HUDEP-2 (cell line): ENCODE measurements around the gene ABCD1.
A peak's percentile ranks its signal among the peaks of the same experiment; 100 is the strongest.
"Not testable (repeated sequence)": the region's sequence is repeated elsewhere in the genome, so short reads cannot be mapped to it uniquely, and the experiment has no call there.

Source experiments
- DNase-seq, 76 experiments: peaks; one replicate each; lab custom pipeline; 2025; ENCODE audit not compliant: unreplicated experiment in 76 of 76; lab: John Stamatoyannopoulos, UW

The ABCD1 gene

DNA sequence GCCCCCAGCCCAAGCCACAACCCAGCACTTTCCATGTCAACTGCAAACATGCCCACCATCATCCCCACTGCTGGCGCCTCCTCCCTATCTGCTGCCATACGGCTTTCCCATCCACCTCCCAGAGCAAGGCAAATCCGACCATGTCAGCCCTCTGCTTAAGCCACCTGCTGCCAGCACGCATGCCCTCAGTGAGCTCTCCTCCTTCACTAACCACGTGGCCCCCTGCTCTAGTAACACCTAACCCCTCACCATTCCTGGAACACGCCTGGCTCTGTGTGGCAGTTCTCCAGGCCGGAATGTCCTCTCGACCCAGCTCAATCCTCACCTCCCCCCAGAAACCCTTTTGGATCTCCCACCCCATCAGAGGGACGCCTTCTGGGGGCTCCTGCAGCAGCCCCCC is 17.9 kb upstream of the ABCD1 start:
- DNase-seq, result no peak

DNA sequence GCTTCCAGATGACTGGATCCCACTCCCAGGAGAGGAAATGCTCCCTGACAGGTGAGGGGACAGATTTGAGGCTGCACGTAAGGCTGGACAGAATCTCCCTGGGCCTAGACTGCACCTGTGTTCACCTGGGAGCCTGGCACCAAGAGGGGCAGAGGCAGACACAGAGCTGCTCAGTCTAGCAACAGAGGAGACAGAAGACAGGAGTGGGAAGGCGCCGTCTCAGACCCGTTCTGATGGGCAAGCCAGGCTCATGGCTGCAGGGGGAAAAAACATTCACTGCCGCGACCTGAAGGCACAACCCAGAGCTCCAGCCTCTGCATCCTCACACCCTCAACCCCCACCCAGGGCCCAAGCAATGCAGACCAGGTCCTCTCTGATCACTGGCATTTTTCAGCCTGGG is 17.2 kb upstream of the ABCD1 start:
- no peak for DNase-seq

DNA sequence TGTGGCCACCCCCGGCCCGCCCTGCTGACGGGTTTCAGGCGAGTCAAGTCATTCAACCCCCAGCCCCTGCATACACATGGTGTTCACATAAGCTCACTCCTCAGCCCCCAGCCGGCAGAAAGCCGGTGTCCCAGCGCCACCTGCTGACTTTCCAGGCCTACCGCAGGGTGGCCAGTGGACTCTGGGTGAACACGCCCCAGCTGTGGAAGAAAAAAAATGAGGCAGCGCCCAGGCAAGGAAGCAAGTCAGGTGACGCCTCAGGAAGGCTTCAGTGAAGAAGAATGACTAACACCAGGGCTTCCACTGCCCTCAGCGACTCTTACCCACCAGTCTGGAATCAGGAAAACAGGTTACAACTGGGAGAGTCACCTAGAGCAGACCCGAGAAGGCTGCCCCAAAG is 16.2 kb upstream of the ABCD1 start:
- DNase-seq, result peak in 72 of 76 experiments; percentile 5 to 78 (median 56)

DNA sequence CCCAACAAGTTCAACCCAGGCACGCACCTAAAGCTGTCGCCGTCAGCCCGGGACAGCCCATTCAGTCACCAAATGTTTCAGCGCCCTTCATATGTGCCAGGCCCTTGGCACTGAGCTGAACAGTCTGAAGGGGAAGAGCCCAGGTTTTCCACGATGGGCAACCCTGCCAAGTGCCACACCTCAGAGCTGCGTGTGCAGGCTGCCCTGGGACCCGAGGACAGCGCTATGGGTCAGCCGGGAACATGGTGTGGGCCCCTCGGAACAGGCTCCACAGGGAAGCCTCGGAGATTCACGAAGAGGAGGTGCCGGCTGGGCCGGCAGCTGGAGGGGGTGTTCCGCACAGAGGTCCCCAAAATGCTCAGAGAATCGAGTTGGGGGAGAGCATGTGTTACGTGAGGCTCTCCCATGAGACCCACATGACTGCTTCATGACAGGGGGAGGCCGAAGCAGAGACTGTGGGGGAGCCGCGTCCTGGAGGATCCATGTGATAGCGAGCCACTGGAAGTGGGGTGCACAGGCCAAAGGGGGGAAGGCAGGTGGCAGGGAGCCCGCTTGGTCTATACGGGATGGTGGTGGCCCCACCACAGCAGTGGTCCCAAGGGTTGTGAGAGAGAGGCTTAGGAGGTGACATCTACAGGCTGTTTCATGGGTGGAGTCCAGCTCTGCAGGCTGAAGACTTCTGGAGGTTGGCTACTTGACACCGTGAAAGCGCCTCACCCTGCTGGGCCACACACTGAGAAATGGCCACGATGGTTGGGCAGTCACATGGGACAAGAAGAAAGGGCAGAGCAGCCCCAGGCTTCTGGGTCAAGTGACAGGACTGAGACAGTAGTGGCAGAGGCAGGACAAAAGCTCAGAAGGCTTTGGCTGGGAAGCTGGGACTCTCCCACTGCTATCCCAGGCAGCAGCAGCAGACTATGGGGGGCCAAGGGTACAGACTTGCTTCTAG is 14.7 kb upstream of the ABCD1 start:
- no peak for DNase-seq

DNA sequence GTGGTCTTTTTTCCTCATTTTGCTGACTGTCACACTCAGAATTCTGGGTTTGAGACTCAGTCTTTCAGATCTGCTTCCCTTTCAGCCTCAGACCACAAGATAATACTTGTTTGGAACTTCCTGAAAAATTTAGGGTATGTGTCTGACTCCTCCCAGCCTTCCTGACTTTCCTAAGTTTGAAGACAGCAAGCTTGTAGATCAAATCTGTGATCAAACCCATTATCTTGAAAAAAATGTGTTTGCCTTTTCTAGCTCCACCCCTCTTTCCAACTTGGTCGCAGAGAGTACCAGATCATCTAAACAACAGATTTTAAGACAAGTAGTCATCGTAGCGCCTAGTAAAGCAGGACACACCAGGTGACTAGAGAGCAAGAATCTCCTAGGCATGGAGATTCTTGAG is 10.4 kb upstream of the ABCD1 start:
- no peak for DNase-seq

DNA sequence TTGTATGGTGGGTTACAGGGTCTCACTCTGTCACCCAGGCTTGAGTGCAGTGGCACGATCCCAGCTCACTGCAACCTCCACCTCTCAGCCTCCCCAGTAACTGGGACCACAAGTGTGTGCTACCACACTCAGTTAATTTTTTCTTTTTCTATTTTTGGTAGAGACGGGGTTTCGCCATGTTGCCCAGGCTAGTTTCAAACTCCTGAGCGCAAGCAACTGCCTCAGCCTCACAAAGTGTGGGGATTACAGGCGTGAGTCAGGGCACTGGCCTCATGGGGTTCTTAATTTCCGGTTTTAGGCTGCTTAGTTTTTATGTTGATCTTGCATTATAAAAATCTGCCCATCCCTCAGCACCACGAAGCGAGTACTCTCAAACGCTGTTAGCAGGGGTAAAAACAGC is 7.2 kb upstream of the ABCD1 start:
- no peak for DNase-seq

DNA sequence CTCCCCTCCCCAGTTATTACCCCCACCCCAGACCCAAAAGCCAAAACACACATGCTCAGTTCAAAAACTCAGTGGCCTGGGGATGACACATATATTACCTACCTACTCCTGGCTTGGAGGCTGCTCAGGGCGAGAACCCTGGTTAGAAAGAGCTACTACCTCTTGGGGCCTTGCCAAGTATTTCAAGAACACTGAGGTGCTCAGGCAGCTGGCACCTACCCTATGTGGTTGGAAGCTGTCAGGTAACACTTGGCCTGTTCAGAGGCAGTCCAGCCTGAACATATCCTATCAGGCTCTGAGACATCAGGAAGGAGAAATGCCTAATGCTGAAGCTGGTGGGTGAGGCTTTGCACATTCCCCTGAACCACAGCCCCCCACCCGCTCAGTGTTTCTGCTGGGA is 5.4 kb upstream of the ABCD1 start:
- DNase-seq, result no peak

DNA sequence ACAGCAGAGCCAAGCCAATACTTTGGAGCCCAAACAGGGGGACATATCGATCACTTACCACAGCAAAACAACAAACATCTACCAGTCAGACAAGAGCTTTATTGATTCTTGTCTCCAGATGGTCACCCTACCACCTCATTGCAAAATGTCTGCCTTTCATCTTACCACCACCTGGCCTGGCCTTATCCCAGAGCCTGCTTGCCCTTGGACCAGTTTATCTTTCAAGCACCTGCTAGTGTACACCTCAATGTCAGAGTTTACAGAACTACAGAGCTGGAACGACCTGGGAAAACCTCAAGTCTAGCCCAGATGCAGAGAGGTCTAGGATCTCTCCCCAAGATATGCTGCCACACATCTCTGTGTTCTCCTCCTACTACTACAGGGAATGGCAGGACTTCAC is 5.0 kb upstream of the ABCD1 start:
- no peak for DNase-seq

DNA sequence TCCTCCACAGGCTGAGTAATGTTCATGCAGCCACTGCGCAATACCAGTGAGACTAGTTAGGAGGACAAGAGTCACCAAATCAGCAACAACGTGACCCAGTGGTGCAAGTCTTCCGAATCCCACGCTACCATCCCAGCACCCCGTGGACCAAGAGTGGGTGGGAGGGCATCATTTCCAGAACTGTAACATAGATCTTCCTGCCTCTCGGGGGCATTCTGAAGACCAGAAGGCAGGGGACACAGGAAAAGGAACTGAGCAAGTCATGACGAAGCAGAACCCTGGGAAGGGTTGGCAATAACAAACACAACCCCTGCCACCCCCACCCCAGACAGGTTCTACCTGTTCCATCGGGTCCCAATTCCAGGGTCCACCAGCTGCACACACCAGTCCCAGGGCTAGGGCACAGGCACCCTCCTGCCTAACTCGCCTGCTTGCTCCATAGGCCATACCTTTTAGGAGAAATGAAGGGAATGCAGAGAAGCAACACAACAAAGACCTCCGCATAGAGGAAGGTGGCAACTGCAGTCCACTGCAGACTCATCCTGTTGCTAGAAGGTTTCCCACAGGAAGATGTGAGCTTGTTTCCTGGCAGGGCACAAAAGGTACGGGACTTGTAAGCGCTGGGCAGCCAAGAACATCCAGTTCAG is 1.8 kb upstream of the ABCD1 start:
- DNase-seq, result no peak

DNA sequence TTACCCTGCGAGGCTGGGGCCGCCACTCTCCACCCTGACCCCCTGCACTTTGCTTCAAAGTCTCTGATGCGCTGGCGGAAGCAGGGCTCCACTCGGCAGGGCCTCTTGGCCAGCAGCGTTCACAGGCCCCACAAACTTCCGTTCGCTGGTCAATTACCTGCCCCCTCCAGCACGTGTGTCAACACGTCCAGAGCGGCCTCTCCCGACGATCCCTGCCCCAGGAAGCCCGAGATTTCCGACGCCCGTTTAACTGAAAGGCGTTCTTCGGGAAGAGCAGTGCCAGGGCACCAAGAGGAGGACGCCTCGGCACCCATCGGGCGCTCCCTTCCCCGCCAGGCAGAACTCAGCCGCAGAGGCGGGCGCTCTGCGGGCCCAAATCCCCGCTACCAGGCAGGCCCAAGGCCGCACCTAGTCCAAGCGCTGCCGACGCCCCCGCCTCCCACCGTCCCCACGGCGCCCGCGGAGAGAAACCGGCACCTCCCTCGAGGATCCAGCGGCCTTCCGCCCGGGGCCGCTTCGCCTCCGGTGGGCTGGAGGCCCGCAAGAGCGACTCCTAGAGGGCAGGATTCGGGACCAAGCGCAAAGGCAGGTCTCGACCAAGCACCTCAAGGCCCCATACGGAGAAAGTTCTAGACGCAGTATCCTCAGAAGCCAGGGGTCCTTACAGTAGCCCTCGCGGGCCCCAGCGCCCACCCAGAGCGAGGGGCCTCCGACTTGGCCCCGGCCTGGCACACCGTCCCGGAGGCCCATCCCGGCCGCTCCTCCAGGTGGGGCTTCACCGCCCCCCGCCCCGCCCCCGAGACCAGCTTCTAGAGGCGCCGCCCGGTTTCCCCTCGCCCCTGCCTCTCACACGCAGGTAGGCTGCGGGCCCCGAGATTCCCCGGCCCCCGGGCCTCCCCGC is 1.1 kb upstream of the ABCD1 start:
- DNase-seq, result peak in 48 of 76 experiments; percentile 0 to 66 (median 32)

DNA sequence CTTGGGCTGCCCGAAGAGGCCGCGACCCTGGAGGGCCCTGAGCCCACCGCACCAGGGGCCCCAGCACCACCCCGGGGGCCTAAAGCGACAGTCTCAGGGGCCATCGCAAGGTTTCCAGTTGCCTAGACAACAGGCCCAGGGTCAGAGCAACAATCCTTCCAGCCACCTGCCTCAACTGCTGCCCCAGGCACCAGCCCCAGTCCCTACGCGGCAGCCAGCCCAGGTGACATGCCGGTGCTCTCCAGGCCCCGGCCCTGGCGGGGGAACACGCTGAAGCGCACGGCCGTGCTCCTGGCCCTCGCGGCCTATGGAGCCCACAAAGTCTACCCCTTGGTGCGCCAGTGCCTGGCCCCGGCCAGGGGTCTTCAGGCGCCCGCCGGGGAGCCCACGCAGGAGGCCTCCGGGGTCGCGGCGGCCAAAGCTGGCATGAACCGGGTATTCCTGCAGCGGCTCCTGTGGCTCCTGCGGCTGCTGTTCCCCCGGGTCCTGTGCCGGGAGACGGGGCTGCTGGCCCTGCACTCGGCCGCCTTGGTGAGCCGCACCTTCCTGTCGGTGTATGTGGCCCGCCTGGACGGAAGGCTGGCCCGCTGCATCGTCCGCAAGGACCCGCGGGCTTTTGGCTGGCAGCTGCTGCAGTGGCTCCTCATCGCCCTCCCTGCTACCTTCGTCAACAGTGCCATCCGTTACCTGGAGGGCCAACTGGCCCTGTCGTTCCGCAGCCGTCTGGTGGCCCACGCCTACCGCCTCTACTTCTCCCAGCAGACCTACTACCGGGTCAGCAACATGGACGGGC is 579 bp downstream of the ABCD1 start:
- no peak for DNase-seq

DNA sequence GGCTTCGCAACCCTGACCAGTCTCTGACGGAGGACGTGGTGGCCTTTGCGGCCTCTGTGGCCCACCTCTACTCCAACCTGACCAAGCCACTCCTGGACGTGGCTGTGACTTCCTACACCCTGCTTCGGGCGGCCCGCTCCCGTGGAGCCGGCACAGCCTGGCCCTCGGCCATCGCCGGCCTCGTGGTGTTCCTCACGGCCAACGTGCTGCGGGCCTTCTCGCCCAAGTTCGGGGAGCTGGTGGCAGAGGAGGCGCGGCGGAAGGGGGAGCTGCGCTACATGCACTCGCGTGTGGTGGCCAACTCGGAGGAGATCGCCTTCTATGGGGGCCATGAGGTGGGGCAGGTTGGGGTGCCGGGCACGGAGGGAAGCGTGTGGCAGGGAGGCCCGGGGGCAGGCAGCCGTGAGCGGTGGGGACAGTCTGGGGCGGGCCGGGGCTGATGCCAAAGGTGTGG is 1.2 kb downstream of the ABCD1 start:
- DNase-seq, result no peak

DNA sequence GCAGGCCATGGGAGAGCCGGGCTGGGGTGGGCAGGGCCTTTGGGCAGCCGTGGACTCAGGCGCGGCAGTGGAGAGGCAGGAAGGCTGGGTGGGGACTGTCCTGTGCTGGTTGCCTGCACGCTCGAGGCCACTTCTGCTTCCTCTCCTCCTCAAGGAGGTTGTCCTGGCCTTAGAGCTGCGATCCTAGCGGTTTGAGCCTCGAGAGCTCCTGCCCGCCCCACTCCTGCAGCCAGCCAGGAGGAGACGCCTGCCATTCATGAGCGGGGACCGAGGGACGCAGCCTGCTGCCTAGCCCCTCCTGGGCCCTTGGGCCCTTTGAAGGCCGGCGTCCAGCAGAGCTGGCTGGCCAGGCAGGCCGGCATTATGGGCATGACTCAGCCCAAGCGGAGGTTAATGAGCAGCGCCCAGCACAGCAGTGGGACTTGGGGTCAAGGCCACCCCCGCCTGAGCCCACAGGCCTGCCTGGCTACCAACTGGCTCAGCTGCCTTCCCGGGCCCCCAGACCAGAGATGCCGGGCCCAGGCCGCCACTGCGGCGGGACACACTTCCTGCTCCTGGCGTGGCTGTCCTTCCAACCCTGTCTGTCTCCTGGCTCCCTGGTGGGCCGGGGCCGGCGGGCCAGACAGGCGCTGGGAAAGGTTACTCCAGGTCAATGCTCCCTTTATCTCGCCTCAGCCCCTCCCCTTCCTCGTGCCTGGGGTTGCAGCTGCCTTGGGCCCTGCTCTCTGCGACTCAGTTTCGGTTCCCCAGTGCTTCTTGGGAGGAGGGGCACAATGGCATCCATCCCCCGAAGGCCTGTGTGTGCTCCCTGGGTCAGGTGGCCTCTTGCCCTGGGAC is 1.8 kb downstream of the ABCD1 start:
- DNase-seq, result peak in 38 of 76 experiments; percentile 0 to 68 (median 33)

DNA sequence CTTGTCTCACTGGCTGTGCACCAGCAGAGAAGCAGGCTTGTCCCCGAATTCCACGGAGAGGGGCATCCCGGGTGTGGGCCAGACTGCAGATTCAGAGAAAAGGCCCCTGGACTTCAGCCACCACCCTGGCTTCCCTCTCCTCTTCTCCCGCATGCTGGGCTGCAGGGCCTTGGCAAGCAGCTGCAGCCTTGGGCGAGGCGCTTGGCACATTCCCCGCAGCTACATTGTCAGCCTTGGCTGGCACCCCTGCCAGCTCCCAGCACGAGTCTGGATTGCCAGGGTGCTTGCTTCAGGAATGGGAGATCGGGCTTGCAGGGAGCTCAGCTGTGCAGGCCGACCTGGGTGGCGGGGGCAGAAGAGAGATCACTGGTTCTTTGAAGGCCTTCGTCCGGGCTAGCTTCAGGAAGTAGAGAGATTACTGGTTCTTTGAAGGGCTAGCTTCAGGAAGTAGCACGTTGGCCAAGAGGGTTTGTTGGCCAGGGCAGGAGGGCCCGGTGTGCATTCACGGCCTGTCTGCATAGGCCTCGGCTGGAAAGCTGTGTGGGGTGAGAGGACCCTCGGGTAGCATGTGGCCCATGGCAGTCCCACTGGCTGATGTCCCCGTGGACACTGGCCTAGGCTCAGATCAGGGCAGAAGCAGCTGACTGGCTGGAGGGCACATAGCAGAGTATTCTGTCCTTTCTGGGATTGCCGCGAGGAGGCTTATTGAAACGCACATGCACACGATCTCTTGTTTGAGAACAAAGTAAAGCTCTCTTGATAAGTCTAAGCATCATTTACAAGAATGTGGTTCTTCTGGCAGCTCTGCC is 2.7 kb downstream of the ABCD1 start:
- peak in 15 of 76 experiments; percentile 1 to 38 (median 6) for DNase-seq

DNA sequence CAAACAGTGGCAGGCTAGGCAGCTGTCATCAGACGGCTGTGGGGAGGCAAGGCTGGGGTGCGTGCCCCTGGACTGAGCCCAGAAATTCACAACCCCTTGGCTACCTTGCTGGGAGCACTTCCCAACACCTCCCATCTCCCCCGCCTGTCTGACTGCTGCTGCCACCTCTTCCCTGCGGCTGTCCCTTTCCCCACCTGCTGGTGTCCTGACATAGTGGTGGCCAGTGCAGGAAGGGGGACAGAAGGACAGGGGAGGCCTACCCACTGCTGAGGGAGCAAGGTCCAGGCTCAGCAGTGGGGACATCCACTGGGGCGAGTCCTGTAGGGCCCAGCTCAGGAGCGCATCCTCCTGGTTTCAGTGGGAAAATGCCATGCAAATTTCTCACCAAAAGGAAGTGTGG is 3.4 kb downstream of the ABCD1 start:
- DNase-seq, result no peak

DNA sequence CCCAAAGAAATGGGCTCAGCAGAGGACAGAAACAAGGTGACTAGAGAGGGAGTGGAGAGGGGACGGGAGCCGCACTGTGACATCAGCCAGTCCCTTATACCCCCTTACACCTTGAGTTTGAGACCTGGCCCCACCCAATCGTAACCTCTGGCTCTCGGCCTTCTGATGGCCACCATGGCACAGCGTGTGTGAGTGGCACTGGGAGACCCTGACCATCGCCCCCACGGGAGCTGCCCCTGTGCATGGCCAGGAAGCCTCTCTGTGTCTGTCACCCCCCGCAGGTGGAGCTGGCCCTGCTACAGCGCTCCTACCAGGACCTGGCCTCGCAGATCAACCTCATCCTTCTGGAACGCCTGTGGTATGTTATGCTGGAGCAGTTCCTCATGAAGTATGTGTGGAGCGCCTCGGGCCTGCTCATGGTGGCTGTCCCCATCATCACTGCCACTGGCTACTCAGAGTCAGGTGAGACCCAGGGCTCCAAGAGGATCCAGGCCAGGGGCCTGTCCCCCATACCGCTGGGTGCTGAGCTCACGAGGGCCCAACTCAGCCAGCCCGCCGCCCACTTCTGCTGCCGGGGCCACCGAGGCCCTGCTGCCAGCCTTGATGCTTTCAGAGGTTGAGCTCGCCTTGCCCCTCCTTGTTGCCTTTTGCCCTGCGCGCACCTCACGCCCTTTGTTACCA is 4.4 kb downstream of the ABCD1 start:
- no peak for DNase-seq

DNA sequence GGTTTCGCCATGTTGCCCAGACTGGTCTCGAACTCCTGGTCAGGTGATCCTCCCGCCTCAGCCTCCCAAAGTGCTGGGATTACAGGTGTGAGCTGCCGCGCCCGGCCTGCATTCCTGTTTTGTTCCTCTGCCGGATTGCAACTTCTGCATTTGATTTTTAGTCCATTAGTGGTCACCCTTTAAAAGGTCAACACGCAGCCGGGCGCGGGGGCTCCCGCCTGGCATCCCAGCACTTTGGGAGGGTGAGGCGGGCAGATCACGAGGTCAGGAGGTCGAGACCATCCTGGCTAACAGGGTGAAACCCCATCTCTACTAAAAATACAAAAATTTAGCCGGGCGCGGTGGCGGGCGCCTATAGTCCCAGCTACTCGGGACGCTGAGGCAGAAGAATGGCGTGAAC is 5.5 kb downstream of the ABCD1 start:
- not testable (repeated sequence) for DNase-seq
